ENCODE measurements around the gene MLPH.

The MLPH gene

GRCh38 chr2:237570776-237571335 lies 83.8 kb downstream of the MLPH start:
- TF ChIP-seq EZH2phosphoT487 (IDR thresholded peaks at IDR 0.05; ENCODE audit: borderline replicate concordance, low read length), result no peak
- TF ChIP-seq, protein P1, sequence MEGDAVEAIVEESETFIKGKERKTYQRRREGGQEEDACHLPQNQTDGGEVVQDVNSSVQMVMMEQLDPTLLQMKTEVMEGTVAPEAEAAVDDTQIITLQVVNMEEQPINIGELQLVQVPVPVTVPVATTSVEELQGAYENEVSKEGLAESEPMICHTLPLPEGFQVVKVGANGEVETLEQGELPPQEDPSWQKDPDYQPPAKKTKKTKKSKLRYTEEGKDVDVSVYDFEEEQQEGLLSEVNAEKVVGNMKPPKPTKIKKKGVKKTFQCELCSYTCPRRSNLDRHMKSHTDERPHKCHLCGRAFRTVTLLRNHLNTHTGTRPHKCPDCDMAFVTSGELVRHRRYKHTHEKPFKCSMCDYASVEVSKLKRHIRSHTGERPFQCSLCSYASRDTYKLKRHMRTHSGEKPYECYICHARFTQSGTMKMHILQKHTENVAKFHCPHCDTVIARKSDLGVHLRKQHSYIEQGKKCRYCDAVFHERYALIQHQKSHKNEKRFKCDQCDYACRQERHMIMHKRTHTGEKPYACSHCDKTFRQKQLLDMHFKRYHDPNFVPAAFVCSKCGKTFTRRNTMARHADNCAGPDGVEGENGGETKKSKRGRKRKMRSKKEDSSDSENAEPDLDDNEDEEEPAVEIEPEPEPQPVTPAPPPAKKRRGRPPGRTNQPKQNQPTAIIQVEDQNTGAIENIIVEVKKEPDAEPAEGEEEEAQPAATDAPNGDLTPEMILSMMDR (IDR thresholded peaks at IDR 0.05; ENCODE audit: low read depth, low read length, poor library complexity, severe bottlenecking), result no peak
- Histone ChIP-seq H3K27me3 (ENCODE audit: control insufficient read depth, low read length) (0 out of 2 replicates have a peak, but pooled peaks cover 3% of the 10 kb centered on the region), H3K27ac (ENCODE audit: low read depth, low read length) (no peak overlapping the region), H4K20me1 (ENCODE audit: control insufficient read depth, insufficient read depth, low read depth, low read length) (no peaks in the 10 kb centered on the region), H3F3A (ENCODE audit: control insufficient read depth, insufficient read depth) (no peaks in the 10 kb centered on the region), H3K9me2 (replicated peaks; ENCODE audit: control insufficient read depth, low read length) (no peaks in the 10 kb centered on the region), H3K9me3 (ENCODE audit: control insufficient read depth, insufficient read depth, low read length) (no peaks in the 10 kb centered on the region), H3K4me2 (ENCODE audit: low read length) (no peak overlapping the region), H3K79me2 (ENCODE audit: control insufficient read depth, low read length) (no peaks in the 10 kb centered on the region), H3K4me1 (ENCODE audit: control insufficient read depth, low read length) (no peaks in the 10 kb centered on the region), H3K4me3 (ENCODE audit: low read length) (no peak overlapping the region), H3K36me3 (ENCODE audit: control insufficient read depth, low read length) (no peaks in the 10 kb centered on the region)

DNA sequence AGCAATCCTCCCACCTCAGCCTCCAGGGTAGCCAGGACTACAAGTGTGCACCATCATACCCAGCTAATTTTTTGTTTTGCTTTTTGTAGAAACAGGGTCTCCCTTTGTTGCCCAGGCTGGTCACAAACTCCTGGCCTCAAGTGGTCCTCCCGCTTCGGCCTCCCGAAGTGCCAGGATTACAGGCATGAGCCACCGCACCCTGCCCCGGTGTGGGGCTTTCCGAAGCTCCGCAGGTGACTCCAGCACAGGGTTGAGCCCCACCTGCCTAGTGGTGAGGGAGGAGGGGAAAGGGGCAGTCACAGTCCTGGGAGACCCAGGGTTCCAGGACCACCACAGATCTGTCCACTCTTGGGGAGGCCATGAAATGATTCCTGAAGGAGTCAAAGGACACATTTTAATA lies 84.5 kb downstream of the MLPH start:
- Histone ChIP-seq H3K4me2 (ENCODE audit: low read length) (no peak overlapping the region), H3K27ac (ENCODE audit: low read depth, low read length) (no peak overlapping the region), H3K79me2 (ENCODE audit: control insufficient read depth, low read length) (no peaks in the 10 kb centered on the region), H3K9me3 (ENCODE audit: control insufficient read depth, insufficient read depth, low read length) (no peaks in the 10 kb centered on the region), H4K20me1 (ENCODE audit: control insufficient read depth, insufficient read depth, low read depth, low read length) (no peaks in the 10 kb centered on the region), H3K9me2 (replicated peaks; ENCODE audit: control insufficient read depth, low read length) (no peaks in the 10 kb centered on the region), H3K27me3 (ENCODE audit: control insufficient read depth, low read length) (0 out of 2 replicates have a peak, but pooled peaks cover 3% of the 10 kb centered on the region), H3F3A (ENCODE audit: control insufficient read depth, insufficient read depth) (no peaks in the 10 kb centered on the region), H3K36me3 (ENCODE audit: control insufficient read depth, low read length) (no peaks in the 10 kb centered on the region), H3K4me3 (ENCODE audit: low read length) (no peak overlapping the region), H3K4me1 (ENCODE audit: control insufficient read depth, low read length) (no peaks in the 10 kb centered on the region)
- TF ChIP-seq, protein P1 (IDR thresholded peaks at IDR 0.05; ENCODE audit: low read depth, low read length, poor library complexity, severe bottlenecking), result no peak
- no peak for TF ChIP-seq EZH2phosphoT487 (IDR thresholded peaks at IDR 0.05; ENCODE audit: borderline replicate concordance, low read length)

- no peak overlapping the region for H3K4me2 ChIP-seq (ENCODE audit: low read length)
- H3K27ac ChIP-seq (ENCODE audit: low read depth, low read length), result no peak overlapping the region
- no peak for TF ChIP-seq EZH2phosphoT487 (IDR thresholded peaks at IDR 0.05; ENCODE audit: borderline replicate concordance, low read length)
- TF ChIP-seq, protein P1 (IDR thresholded peaks at IDR 0.05; ENCODE audit: low read depth, low read length, poor library complexity, severe bottlenecking), result peak; percentile 96
- no peaks in the 10 kb centered on the region for H3K4me1 ChIP-seq (ENCODE audit: control insufficient read depth, low read length)
- H3K9me3 ChIP-seq (ENCODE audit: control insufficient read depth, insufficient read depth, low read length), result no peaks in the 10 kb centered on the region
- H3K36me3 ChIP-seq (ENCODE audit: control insufficient read depth, low read length), result no peaks in the 10 kb centered on the region
- H3K9me2 ChIP-seq (replicated peaks; ENCODE audit: control insufficient read depth, low read length), result no peaks in the 10 kb centered on the region
- H3K4me3 ChIP-seq (ENCODE audit: low read length), result no peak overlapping the region
- peaks cover 3% of the 10 kb centered on the region; the same call in 1 of the 2 replicates for H3K27me3 ChIP-seq (ENCODE audit: control insufficient read depth, low read length)
- H4K20me1 ChIP-seq (ENCODE audit: control insufficient read depth, insufficient read depth, low read depth, low read length), result no peaks in the 10 kb centered on the region
- H3K79me2 ChIP-seq (ENCODE audit: control insufficient read depth, low read length), result no peaks in the 10 kb centered on the region
- H3F3A ChIP-seq (ENCODE audit: control insufficient read depth, insufficient read depth), result no peaks in the 10 kb centered on the region
Observed at GRCh38 chr2:237572021-237572741, 85.1 kb downstream of the MLPH start.
